H9 (cell line): ENCODE results near the gene GLRA2. TPM values are rescaled to one million over a fixed set of nuclear protein-coding genes. Genes with fewer than 3 reads are reported as not detected.

Experiments
- DNase-seq: peaks from one replicate; pipeline ENCODE4 v3.0.0-alpha.2; 2017
- H2AFZ ChIP-seq: one replicate; pipeline ENCODE4 v1.6.1; 2013; ENCODE audit warnings: mild to moderate bottlenecking, low read length, control low read depth, moderate library complexity
- H2AK5ac ChIP-seq: 2 replicates; pipeline ENCODE4 v1.6.1; 2013; ENCODE audit warnings: low read length, control low read depth, mixed read lengths; ENCODE audit not compliant: insufficient read length
- H2BK120ac ChIP-seq: one replicate; pipeline ENCODE4 v1.6.1; 2013; ENCODE audit warnings: low read depth, mild to moderate bottlenecking, low read length, control low read depth, inconsistent platforms; ENCODE audit not compliant: poor library complexity, severe bottlenecking
- H2BK12ac ChIP-seq: 2 replicates; pipeline ENCODE4 v1.6.1; 2013; ENCODE audit warnings: low read length, control low read depth, mixed read lengths, low read depth; ENCODE audit not compliant: insufficient read length
- H2BK15ac ChIP-seq: 2 replicates; pipeline ENCODE4 v1.6.1; 2013; ENCODE audit warnings: low read depth, low read length, control low read depth
- H2BK20ac ChIP-seq: one replicate; pipeline ENCODE4 v1.6.1; 2013; ENCODE audit warnings: low read depth, mild to moderate bottlenecking, low read length, control low read depth, inconsistent platforms; ENCODE audit not compliant: poor library complexity, severe bottlenecking
- H2BK5ac ChIP-seq: 2 replicates; pipeline ENCODE4 v1.6.1; 2013; ENCODE audit warnings: low read length, control low read depth, mixed read lengths; ENCODE audit not compliant: insufficient read length
- H3K14ac ChIP-seq: 2 replicates; pipeline ENCODE4 v1.6.1; 2013; ENCODE audit warnings: low read length, control low read depth; ENCODE audit not compliant: insufficient read depth
- H3K18ac ChIP-seq: 2 replicates; pipeline ENCODE4 v1.6.1; 2013; ENCODE audit warnings: low read depth, mild to moderate bottlenecking, mixed read lengths, low read length, control low read depth; ENCODE audit not compliant: insufficient read length
- H3K23ac ChIP-seq: 2 replicates; pipeline ENCODE4 v1.6.1; 2013; ENCODE audit warnings: low read length, control low read depth, mixed read lengths, low read depth; ENCODE audit not compliant: insufficient read length
- H3K23me2 ChIP-seq: 2 replicates; pipeline ENCODE4 v1.6.1; 2013; ENCODE audit warnings: low read depth, mild to moderate bottlenecking, mixed read lengths, low read length, control low read depth; ENCODE audit not compliant: insufficient read length, poor library complexity, severe bottlenecking
- H3K27ac ChIP-seq: 2 replicates; pipeline ENCODE4 v1.5.1; 2013; ENCODE audit warnings: low read length, control low read depth, mixed read lengths, low read depth; ENCODE audit not compliant: insufficient read length
- H3K27me3 ChIP-seq: 2 replicates; pipeline ENCODE4 v1.6.1; 2013; ENCODE audit warnings: low read length, control low read depth, inconsistent platforms; ENCODE audit not compliant: insufficient read depth
- H3K4ac ChIP-seq: 2 replicates; pipeline ENCODE4 v1.6.1; 2013; ENCODE audit warnings: low read depth, mild to moderate bottlenecking, control low read depth, inconsistent platforms, low read length, moderate library complexity
- H3K4me1 ChIP-seq: 2 replicates; pipeline ENCODE4 v1.6.1; 2013; ENCODE audit warnings: low read length, control low read depth, inconsistent platforms; ENCODE audit not compliant: insufficient read depth
- H3K4me2 ChIP-seq: 2 replicates; pipeline ENCODE4 v1.6.1; 2013; ENCODE audit warnings: low read length, control low read depth, mixed read lengths; ENCODE audit not compliant: insufficient read length, insufficient read depth
- H3K56ac ChIP-seq: 2 replicates; pipeline ENCODE4 v1.6.1; 2013; ENCODE audit warnings: low read depth, mild to moderate bottlenecking, mixed read lengths, low read length, control low read depth; ENCODE audit not compliant: insufficient read length
- H3K79me1 ChIP-seq: 2 replicates; pipeline ENCODE4 v1.6.1; 2013; ENCODE audit warnings: low read depth, mild to moderate bottlenecking, moderate library complexity, low read length, control low read depth, inconsistent platforms; ENCODE audit not compliant: insufficient read depth, poor library complexity, severe bottlenecking
- H3K79me2 ChIP-seq: 2 replicates; pipeline ENCODE4 v1.6.1; 2013; ENCODE audit warnings: low read length, control low read depth, inconsistent platforms; ENCODE audit not compliant: insufficient read depth
- H3K9ac ChIP-seq: 2 replicates; pipeline ENCODE4 v1.6.1; 2013; ENCODE audit warnings: low read length, control low read depth, mixed read lengths; ENCODE audit not compliant: insufficient read length; ENCODE audit errors: extremely low read depth
- H3K9me3 ChIP-seq: one replicate; pipeline ENCODE4 v1.6.1; 2013; ENCODE audit warnings: low read depth, low read length, inconsistent platforms; ENCODE audit not compliant: control insufficient read depth
- H3T11ph ChIP-seq: one replicate; pipeline ENCODE4 v1.6.1; 2013; ENCODE audit warnings: mild to moderate bottlenecking, low read length, control low read depth, inconsistent platforms
- H4K20me1 ChIP-seq: one replicate; pipeline ENCODE4 v1.6.1; 2013; ENCODE audit not compliant: control insufficient read depth, insufficient read length, insufficient read depth
- H4K5ac ChIP-seq: 2 replicates; pipeline ENCODE4 v1.6.1; 2013; ENCODE audit warnings: low read depth, mild to moderate bottlenecking, mixed read lengths, low read length, control low read depth; ENCODE audit not compliant: insufficient read length
- H4K8ac ChIP-seq: replicated peaks from 2 replicates; pipeline ENCODE4 v1.6.1; 2013; ENCODE audit warnings: low read length, control low read depth, mixed read lengths, low read depth; ENCODE audit not compliant: insufficient read length
- H4K91ac ChIP-seq: 2 replicates; pipeline ENCODE4 v1.6.1; 2013; ENCODE audit warnings: low read depth, mild to moderate bottlenecking, moderate library complexity, mixed read lengths, low read length, control low read depth; ENCODE audit not compliant: insufficient read length
- H3K27ac Mint-ChIP-seq, 3 experiments: 2 replicates in 2 of 3; 3 replicates in 1 of 3; pipeline ENCODE4 v1.8.0; 2020 to 2021; ENCODE audit warnings: mixed read lengths in 3 of 3, mild to moderate bottlenecking in 1 of 3, moderate library complexity in 1 of 3
- H3K27me3 Mint-ChIP-seq: 2 replicates; pipeline ENCODE4 v1.8.0; 2021; ENCODE audit warnings: low read depth, mild to moderate bottlenecking, moderate library complexity, mixed read lengths
- H3K36me3 Mint-ChIP-seq, 3 experiments: 2 replicates in 2 of 3; 3 replicates in 1 of 3; pipeline ENCODE4 v1.8.0; 2020 to 2021; ENCODE audit warnings: low read depth in 3 of 3, mixed read lengths in 3 of 3; ENCODE audit not compliant: insufficient read depth in 1 of 3
- H3K4me1 Mint-ChIP-seq, 2 experiments: 2 replicates each; pipeline ENCODE4 v1.8.0; 2020; ENCODE audit warnings: mixed read lengths in 2 of 2
- H3K4me3 Mint-ChIP-seq, 2 experiments: 2 replicates in 1 of 2; 3 replicates in 1 of 2; pipeline ENCODE4 v1.8.0; 2020 to 2021; ENCODE audit warnings: mild to moderate bottlenecking in 2 of 2, mixed read lengths in 2 of 2, moderate library complexity in 1 of 2
- H3K9me3 Mint-ChIP-seq, 2 experiments: 2 replicates in 1 of 2; 3 replicates in 1 of 2; pipeline ENCODE4 v1.8.0; 2020; ENCODE audit warnings: mild to moderate bottlenecking in 2 of 2, mixed read lengths in 2 of 2, moderate library complexity in 1 of 2
- CTCF ChIP-seq: fragments of 200-600 bp; sonication (generic); conservative IDR thresholded peaks from 3 replicates; pipeline ENCODE4 v1.8.0; 2021; ENCODE audit warnings: antibody characterized with exemption, mild to moderate bottlenecking
- WGBS: extraction: QIAGEN DNeasy Blood & Tissue Kit; methylation state at CpG from one replicate; pipeline ENCODE4 v1.1.7; 2013; ENCODE audit warnings: missing lambda C conversion rate, low lambda C conversion rate, mixed read lengths; ENCODE audit not compliant: insufficient read length; ENCODE audit errors: extremely low coverage; 5-methylcytosine and 5-hydroxymethylcytosine counted together
- total RNA-seq: library from RNA; stranded (reverse); gene quantifications from 2 replicates; pipeline ENCODE4 v1.2.1, GENCODE V29; 2021

Gene GLRA2
- total RNA-seq, 1 experiment from 2014 or later, result not detected

GRCh38 chrX:14504960-14505538 lies 24.3 kb upstream of the GLRA2 start:
- Mint-ChIP-seq H3K4me3 (no peak overlapping the region), H3K9me3 (peaks cover 58 to 73% of the 10 kb centered on the region in 2 experiments), H3K4me1 (no peaks in the 10 kb centered on the region), H3K27me3 (no peaks in the 10 kb centered on the region; the same call in none of the 2 replicates), H3K36me3 (no peaks in the 10 kb centered on the region), H3K27ac (no peak overlapping the region)
- Histone ChIP-seq H3K14ac (no peak overlapping the region), H3K4me2 (no peak overlapping the region), H2BK5ac (no peak overlapping the region), H2BK20ac (no peak overlapping the region), H3K27me3 (no peaks in the 10 kb centered on the region), H3K23me2 (no peaks in the 10 kb centered on the region), H2AFZ (no peak overlapping the region), H2BK15ac (no peak overlapping the region), H4K20me1 (no peaks in the 10 kb centered on the region), H2BK120ac (no peak overlapping the region), H4K91ac (no peak overlapping the region), H3K9me3 (no peaks in the 10 kb centered on the region), H3K56ac (no peak overlapping the region), H3T11ph (no peak overlapping the region), H2BK12ac (no peak overlapping the region), H3K23ac (no peak overlapping the region), H2AK5ac (no peak overlapping the region), H3K18ac (no peak overlapping the region), H3K4ac (no peak overlapping the region), H4K8ac (no peak overlapping the region), H3K27ac (no peak overlapping the region), H3K9ac (no peak overlapping the region), H3K4me1 (no peaks in the 10 kb centered on the region), H3K79me2 (no peaks in the 10 kb centered on the region), H3K79me1 (no peaks in the 10 kb centered on the region), H4K5ac (no peak overlapping the region)
- DNase-seq, result no peak
- no peak for TF ChIP-seq CTCF
- no CpG with 5 or more reads among the region's 1 CpG for WGBS
